HepG2 (cell line): ENCODE measurements around the gene MADCAM1. TPM values are rescaled to one million over a fixed set of nuclear protein-coding genes. Genes with fewer than 3 reads are reported as not detected.

Source experiments
- AHDC1 ChIP-seq: sonication (generic); formaldehyde crosslinking; IDR thresholded peaks from 2 replicates; pipeline ENCODE4 v1.5.1; 2020; ENCODE audit warnings: mild to moderate bottlenecking, missing genetic modification reagents, borderline replicate concordance
- ATF7-NPFF ChIP-seq: sonication (generic); formaldehyde crosslinking; IDR thresholded peaks from 2 replicates; pipeline ENCODE4 v1.8.1; 2023; ENCODE audit warnings: mild to moderate bottlenecking, low read depth, missing genetic modification reagents, moderate library complexity
- CREBL2 ChIP-seq: sonication (generic); formaldehyde crosslinking; IDR thresholded peaks from 2 replicates; pipeline ENCODE4 v1.8.1; 2023; ENCODE audit warnings: missing genetic modification reagents, mild to moderate bottlenecking, borderline replicate concordance
- DNMT3B ChIP-seq: conservative IDR thresholded peaks from 2 replicates; pipeline ENCODE4 v1.6.1; 2016; ENCODE audit warnings: missing biosample characterization, control low read depth
- GFI1 ChIP-seq: sonication (generic); formaldehyde crosslinking; IDR thresholded peaks from 2 replicates; pipeline ENCODE4 v1.5.0; 2020; ENCODE audit warnings: missing genetic modification reagents, mild to moderate bottlenecking, borderline replicate concordance
- HES4 ChIP-seq: sonication (generic); formaldehyde crosslinking; IDR thresholded peaks from 2 replicates; pipeline ENCODE4 v1.9.0; 2021; ENCODE audit warnings: mild to moderate bottlenecking, missing genetic modification reagents, borderline replicate concordance
- HMG20B ChIP-seq: conservative IDR thresholded peaks from 2 replicates; pipeline ENCODE4 v1.6.1; 2016; ENCODE audit warnings: missing genetic modification reagents, missing compliant biosample characterization
- MEF2D ChIP-seq: sonication (generic); formaldehyde crosslinking; IDR thresholded peaks from 2 replicates; pipeline ENCODE4 v1.5.1; 2020; ENCODE audit warnings: mild to moderate bottlenecking, missing genetic modification reagents
- RAD21 ChIP-seq: fragments of 450-650 bp; formaldehyde crosslinking; IDR thresholded peaks from 2 replicates; pipeline ENCODE4 v1.5.0; 2020; ENCODE audit warnings: mild to moderate bottlenecking
- SOX13 ChIP-seq, 3 experiments: fragments of 450-650 bp in 1 of 3; sonication (generic) in 1 of 3; formaldehyde crosslinking in 1 of 3; IDR thresholded peaks in 2 of 3; conservative IDR thresholded peaks in 1 of 3; 2 replicates each; pipeline versions ENCODE4 v1.5.0 to v1.6.1; 2016 to 2020; ENCODE audit warnings: antibody characterized with exemption in 1 of 3, mild to moderate bottlenecking in 1 of 3, missing compliant biosample characterization in 1 of 3, missing genetic modification reagents in 1 of 3, moderate library complexity in 1 of 3
- SP1 ChIP-seq, 2 experiments: fragments of 450-650 bp in 1 of 2; sonication (generic) in 1 of 2; formaldehyde crosslinking in 1 of 2; IDR thresholded peaks; 2 replicates each; pipeline versions ENCODE4 v1.4.0 to v1.6.1; 2016 to 2020; ENCODE audit warnings: missing genetic modification reagents in 1 of 2
- ZMYM4 ChIP-seq: sonication (generic); formaldehyde crosslinking; IDR thresholded peaks from 2 replicates; pipeline ENCODE4 v1.8.1; 2023; ENCODE audit warnings: mild to moderate bottlenecking, missing genetic modification reagents
- ZNF335 ChIP-seq: sonication (generic); formaldehyde crosslinking; IDR thresholded peaks from 2 replicates; pipeline ENCODE4 v1.4.0; 2020; ENCODE audit warnings: missing genetic modification reagents
- ZNF367 ChIP-seq: sonication (generic); formaldehyde crosslinking; IDR thresholded peaks from 2 replicates; pipeline ENCODE4 v1.4.0; 2020; ENCODE audit warnings: missing genetic modification reagents, borderline replicate concordance
- ZNF451 ChIP-seq: sonication (generic); formaldehyde crosslinking; IDR thresholded peaks from 2 replicates; pipeline ENCODE4 v1.5.0; 2020; ENCODE audit warnings: mild to moderate bottlenecking, missing genetic modification reagents
- ZNF660 ChIP-seq: sonication (generic); formaldehyde crosslinking; IDR thresholded peaks from 2 replicates; pipeline ENCODE4 v1.5.1; 2020; ENCODE audit warnings: mild to moderate bottlenecking, low read depth, missing genetic modification reagents, borderline replicate concordance
- ZNF710 ChIP-seq: sonication (generic); formaldehyde crosslinking; IDR thresholded peaks from 2 replicates; pipeline ENCODE4 v1.5.0; 2020; ENCODE audit warnings: mild to moderate bottlenecking, missing genetic modification reagents, borderline replicate concordance
- ZNF761 ChIP-seq: sonication (generic); formaldehyde crosslinking; conservative IDR thresholded peaks from 2 replicates; pipeline ENCODE4 v1.4.0; 2020; ENCODE audit warnings: mild to moderate bottlenecking, missing genetic modification reagents
- ZNF768 ChIP-seq: sonication (generic); formaldehyde crosslinking; IDR thresholded peaks from 2 replicates; pipeline ENCODE4 v1.4.0; 2020; ENCODE audit warnings: missing genetic modification reagents
- ZNF781 ChIP-seq: sonication (generic); formaldehyde crosslinking; IDR thresholded peaks from 2 replicates; pipeline ENCODE4 v1.5.1; 2020; ENCODE audit warnings: borderline replicate concordance, mild to moderate bottlenecking, missing genetic modification reagents; ENCODE audit errors: not compliant biosample characterization
- ZNF850 ChIP-seq: sonication (generic); formaldehyde crosslinking; conservative IDR thresholded peaks from 2 replicates; pipeline ENCODE4 v1.9.0; 2021; ENCODE audit warnings: mild to moderate bottlenecking, missing genetic modification reagents
- ZNF879 ChIP-seq: sonication (generic); formaldehyde crosslinking; IDR thresholded peaks from 2 replicates; pipeline ENCODE4 v1.8.1; 2023; ENCODE audit warnings: missing genetic modification reagents
- polyA plus RNA-seq, 8 experiments: library from polyadenylated mRNA; depleted of rRNA in 3 of 8; stranded (reverse) in 7 of 8; unstranded in 1 of 8; fragments of >200 nt; fragmentation: Illumina TruSeq in 4 of 8; extraction: Trizol in 4 of 8; gene quantifications; 2 replicates each; pipeline versions ENCODE4 v1.2.1 to v1.2.3, GENCODE V29; 2011 to 2016; ENCODE audit warnings: low read depth in 4 of 8, missing spikeins in 1 of 8, mixed read lengths in 1 of 8; ENCODE audit not compliant: insufficient read depth in 1 of 8
- total RNA-seq, 5 experiments: library from RNA; depleted of rRNA; stranded (reverse); fragments of >200 nt; fragmentation: Illumina TruSeq; extraction: Trizol; gene quantifications; 2 replicates each; pipeline ENCODE4 v1.2.3, GENCODE V29; 2016; ENCODE audit warnings: low read depth in 1 of 5

MADCAM1 gene
- total and polyA plus RNA-seq, 2 of the 13 experiments (the other 11 are each of a cell fraction or from before 2014, with no cell fraction given) = 0.29 to 0.33 TPM

GRCh38 chr19:497869-498510 lies 1.7 kb downstream of the MADCAM1 start (continued):
- TF ChIP-seq GFI1 (CRISPR knock-in tag) (no peak), ZNF768 (peak; percentile 52; the same call in 1 of the 2 replicates), DNMT3B (CRISPR knock-in tag) (no peak), ZNF451 (CRISPR knock-in tag) (0 out of 2 replicates have a peak, but pooled peaks have one; percentile 30), ZMYM4 (CRISPR knock-in tag) (no peak), SP1 (IDR thresholded peaks at IDR 0.05) (no peak), SP1 (CRISPR knock-in tag; IDR thresholded peaks at IDR 0.05) (peak; percentile 9; the same call in 1 of the 2 replicates), ZNF335 (CRISPR knock-in tag) (no peak), HMG20B (CRISPR knock-in tag) (no peak), RAD21 (peak; percentile 17; the same call in 1 of the 2 replicates), ZNF879 (no peak), ZNF710 (CRISPR knock-in tag) (no peak), MEF2D (CRISPR knock-in tag) (0 out of 2 replicates have a peak, but pooled peaks have one; percentile 21), AHDC1 (CRISPR knock-in tag) (no peak), ZNF761 (0 out of 2 replicates have a peak, but pooled peaks have one; percentile 44), SOX13 (IDR thresholded peaks at IDR 0.05) (no peak), SOX13 (CRISPR knock-in tag; conservative IDR thresholded peaks at IDR 0.05 in 1 of 2, IDR thresholded peaks at IDR 0.05 in 1 of 2) (no peak), ATF7-NPFF (CRISPR knock-in tag) (peak; percentile 79), CREBL2 (no peak), ZNF781 (CRISPR knock-in tag) (no peak), HES4 (CRISPR knock-in tag) (no peak), ZNF850 (CRISPR knock-in tag) (no peak), ZNF660 (CRISPR knock-in tag) (no peak), ZNF367 (CRISPR knock-in tag) (no peak)
